Measurements from ENCODE around the gene KMT2C. TPM values are rescaled to one million over a fixed set of nuclear protein-coding genes. Genes with fewer than 3 reads are reported as not detected.

KMT2C gene
- total and polyA plus RNA-seq, 2 of the 13 experiments (the other 11 are each of a cell fraction or from before 2014, with no cell fraction given): 7.1 to 14.4 TPM

- no peak for TF ChIP-seq ZBTB34 (CRISPR knock-in tag; IDR thresholded peaks at IDR 0.05)
- TF ChIP-seq ELF4 (CRISPR knock-in tag; IDR thresholded peaks at IDR 0.05; ENCODE audit: borderline replicate concordance): no peak
- TF ChIP-seq NBN (conservative IDR thresholded peaks at IDR 0.05): no peak
- no peak for TF ChIP-seq ZNF883 (CRISPR knock-in tag; IDR thresholded peaks at IDR 0.05; ENCODE audit: not compliant biosample characterization)
- no peak for TF ChIP-seq TARDBP (CRISPR knock-in tag; IDR thresholded peaks at IDR 0.05)
- TF ChIP-seq ZFYVE20 (CRISPR knock-in tag; IDR thresholded peaks at IDR 0.05; ENCODE audit: borderline replicate concordance, low read depth): no peak
- no peak for TF ChIP-seq ZNF382 (CRISPR knock-in tag; IDR thresholded peaks at IDR 0.05; ENCODE audit: borderline replicate concordance)
Observed at GRCh38 chr7:152158801-152159587, 276.8 kb downstream of the KMT2C start (continued).

DNA sequence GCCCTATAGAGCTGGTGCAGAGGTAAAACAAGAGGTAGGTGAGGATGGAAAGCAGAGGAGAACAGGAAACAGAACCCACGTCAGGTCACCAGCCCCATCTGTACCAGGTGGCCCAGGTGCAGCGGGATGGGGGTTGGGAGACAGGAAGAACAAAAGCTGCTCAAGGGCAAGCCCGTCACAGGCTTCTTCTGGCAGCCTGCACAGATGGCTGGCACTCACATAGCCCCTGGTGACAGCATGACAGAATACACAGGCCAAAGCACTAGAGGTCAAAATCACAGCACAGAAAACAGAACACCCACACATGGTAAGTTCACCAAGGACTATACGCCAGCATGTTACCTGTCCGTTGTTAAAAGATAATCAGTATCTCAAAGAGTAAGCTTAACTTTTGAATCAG is 283.5 kb downstream of the KMT2C start:
- in situ Hi-C loops (cut with HindIII; ENCODE audit: extremely low pct_ligation_motif_present, low pct_unique_long_range_greater_than_20kb): no loop called here
- H3K4me1 ChIP-seq (ENCODE audit: insufficient read depth, low read length): no peaks in the 10 kb centered on the region
- no peak overlapping the region for H3K9ac ChIP-seq (ENCODE audit: insufficient read depth, low read depth, low read length)
- no peaks in the 10 kb centered on the region for H3K79me2 ChIP-seq (ENCODE audit: insufficient read depth, low read length)
- DNase-seq (ENCODE audit: low spot score): no peak
- intact Hi-C loops (cut with micrococcal nuclease; ENCODE audit: unreplicated experiment): no loop called here
- ATAC-seq: no peak
- H3K36me3 ChIP-seq (replicated peaks in 1 of 2; ENCODE audit: control insufficient read depth in 1 of 2, insufficient read depth in 2 of 2, low read length in 2 of 2): peaks cover 22 to 72% of the 10 kb centered on the region in 2 experiments
- WGBS (ENCODE audit: low lambda C conversion rate): 96% methylated on average over 5 of the region's 5 CpGs
- ChIA-PET CTCF (ENCODE audit: low intra/inter-chr PET ratio, low total read pairs) (no interaction called here), POLR2A (no interaction called here)
- no peaks in the 10 kb centered on the region for H3K9me3 ChIP-seq (ENCODE audit: low read length)
- H4K20me1 ChIP-seq (ENCODE audit: insufficient read depth, low read length): no peaks in the 10 kb centered on the region
- no peak overlapping the region for H3K4me2 ChIP-seq (ENCODE audit: low read depth, low read length)
- no peak overlapping the region for H3K27ac ChIP-seq (ENCODE audit: extremely low read length, insufficient read depth, low read length)
- H2AFZ ChIP-seq (ENCODE audit: low read length): no peak overlapping the region
- BruUV-seq (replicated peaks): no TSS peak
- H3K4me3 ChIP-seq (replicated peaks in 1 of 3; ENCODE audit: insufficient read depth in 1 of 3, low read depth in 2 of 3, low read length in 3 of 3): no peak overlapping the region
- no peak for FAIRE-seq
- no peaks in the 10 kb centered on the region for H3K27me3 ChIP-seq (ENCODE audit: control insufficient read depth in 1 of 2, insufficient read depth in 2 of 2, low read length in 2 of 2)
- TF ChIP-seq AKNA (CRISPR knock-in tag; IDR thresholded peaks at IDR 0.05; ENCODE audit: borderline replicate concordance) (no peak), IRX3 (CRISPR knock-in tag; IDR thresholded peaks at IDR 0.05; ENCODE audit: borderline replicate concordance, low read depth) (no peak), ZNF563 (CRISPR knock-in tag; IDR thresholded peaks at IDR 0.05) (no peak)
- TF ChIP-seq, protein P1, sequence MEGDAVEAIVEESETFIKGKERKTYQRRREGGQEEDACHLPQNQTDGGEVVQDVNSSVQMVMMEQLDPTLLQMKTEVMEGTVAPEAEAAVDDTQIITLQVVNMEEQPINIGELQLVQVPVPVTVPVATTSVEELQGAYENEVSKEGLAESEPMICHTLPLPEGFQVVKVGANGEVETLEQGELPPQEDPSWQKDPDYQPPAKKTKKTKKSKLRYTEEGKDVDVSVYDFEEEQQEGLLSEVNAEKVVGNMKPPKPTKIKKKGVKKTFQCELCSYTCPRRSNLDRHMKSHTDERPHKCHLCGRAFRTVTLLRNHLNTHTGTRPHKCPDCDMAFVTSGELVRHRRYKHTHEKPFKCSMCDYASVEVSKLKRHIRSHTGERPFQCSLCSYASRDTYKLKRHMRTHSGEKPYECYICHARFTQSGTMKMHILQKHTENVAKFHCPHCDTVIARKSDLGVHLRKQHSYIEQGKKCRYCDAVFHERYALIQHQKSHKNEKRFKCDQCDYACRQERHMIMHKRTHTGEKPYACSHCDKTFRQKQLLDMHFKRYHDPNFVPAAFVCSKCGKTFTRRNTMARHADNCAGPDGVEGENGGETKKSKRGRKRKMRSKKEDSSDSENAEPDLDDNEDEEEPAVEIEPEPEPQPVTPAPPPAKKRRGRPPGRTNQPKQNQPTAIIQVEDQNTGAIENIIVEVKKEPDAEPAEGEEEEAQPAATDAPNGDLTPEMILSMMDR (CRISPR knock-in tag; IDR thresholded peaks at IDR 0.05): no peak
- TF ChIP-seq, protein P2, sequence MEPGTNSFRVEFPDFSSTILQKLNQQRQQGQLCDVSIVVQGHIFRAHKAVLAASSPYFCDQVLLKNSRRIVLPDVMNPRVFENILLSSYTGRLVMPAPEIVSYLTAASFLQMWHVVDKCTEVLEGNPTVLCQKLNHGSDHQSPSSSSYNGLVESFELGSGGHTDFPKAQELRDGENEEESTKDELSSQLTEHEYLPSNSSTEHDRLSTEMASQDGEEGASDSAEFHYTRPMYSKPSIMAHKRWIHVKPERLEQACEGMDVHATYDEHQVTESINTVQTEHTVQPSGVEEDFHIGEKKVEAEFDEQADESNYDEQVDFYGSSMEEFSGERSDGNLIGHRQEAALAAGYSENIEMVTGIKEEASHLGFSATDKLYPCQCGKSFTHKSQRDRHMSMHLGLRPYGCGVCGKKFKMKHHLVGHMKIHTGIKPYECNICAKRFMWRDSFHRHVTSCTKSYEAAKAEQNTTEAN (CRISPR knock-in tag; conservative IDR thresholded peaks at IDR 0.05): no peak
